Osteocyte (in vitro differentiated cells): ENCODE measurements around the gene FAM3B. TPM values are rescaled to one million over a fixed set of nuclear protein-coding genes. Genes with fewer than 3 reads are reported as not detected.

Experiments used
- DNase-seq: peaks from one replicate; pipeline ENCODE4 v3.0.0; 2021; ENCODE audit warnings: mixed read lengths; ENCODE audit not compliant: unreplicated experiment; ENCODE audit errors: extremely low spot score
- H3K27ac Mint-ChIP-seq: one replicate; pipeline ENCODE4 v1.8.0; 2021; ENCODE audit warnings: mild to moderate bottlenecking, mixed read lengths; ENCODE audit not compliant: unreplicated experiment
- H3K27me3 Mint-ChIP-seq: one replicate; pipeline ENCODE4 v1.8.0; 2021; ENCODE audit warnings: mixed read lengths; ENCODE audit not compliant: unreplicated experiment
- H3K36me3 Mint-ChIP-seq: one replicate; pipeline ENCODE4 v1.8.0; 2021; ENCODE audit warnings: mixed read lengths; ENCODE audit not compliant: unreplicated experiment
- H3K4me1 Mint-ChIP-seq: one replicate; pipeline ENCODE4 v1.8.0; 2021; ENCODE audit warnings: mixed read lengths; ENCODE audit not compliant: unreplicated experiment
- H3K4me3 Mint-ChIP-seq: one replicate; pipeline ENCODE4 v1.8.0; 2021; ENCODE audit warnings: mild to moderate bottlenecking, moderate library complexity, mixed read lengths; ENCODE audit not compliant: unreplicated experiment
- H3K9me3 Mint-ChIP-seq: one replicate; pipeline ENCODE4 v1.8.0; 2021; ENCODE audit warnings: mixed read lengths; ENCODE audit not compliant: unreplicated experiment
- total RNA-seq: library from RNA; stranded (reverse); gene quantifications from 2 replicates; pipeline ENCODE4 v1.2.1, GENCODE V29; 2021
- TF ChIP-seq, protein P1 (sequence below): fragments of 200-600 bp; sonication (generic); IDR thresholded peaks from 2 replicates; pipeline ENCODE4 v1.5.0; 2021; ENCODE audit warnings: antibody characterized with exemption, mild to moderate bottlenecking, moderate library complexity

FAM3B gene
- total RNA-seq, 1 donor from 2014 or later, result not detected

DNA sequence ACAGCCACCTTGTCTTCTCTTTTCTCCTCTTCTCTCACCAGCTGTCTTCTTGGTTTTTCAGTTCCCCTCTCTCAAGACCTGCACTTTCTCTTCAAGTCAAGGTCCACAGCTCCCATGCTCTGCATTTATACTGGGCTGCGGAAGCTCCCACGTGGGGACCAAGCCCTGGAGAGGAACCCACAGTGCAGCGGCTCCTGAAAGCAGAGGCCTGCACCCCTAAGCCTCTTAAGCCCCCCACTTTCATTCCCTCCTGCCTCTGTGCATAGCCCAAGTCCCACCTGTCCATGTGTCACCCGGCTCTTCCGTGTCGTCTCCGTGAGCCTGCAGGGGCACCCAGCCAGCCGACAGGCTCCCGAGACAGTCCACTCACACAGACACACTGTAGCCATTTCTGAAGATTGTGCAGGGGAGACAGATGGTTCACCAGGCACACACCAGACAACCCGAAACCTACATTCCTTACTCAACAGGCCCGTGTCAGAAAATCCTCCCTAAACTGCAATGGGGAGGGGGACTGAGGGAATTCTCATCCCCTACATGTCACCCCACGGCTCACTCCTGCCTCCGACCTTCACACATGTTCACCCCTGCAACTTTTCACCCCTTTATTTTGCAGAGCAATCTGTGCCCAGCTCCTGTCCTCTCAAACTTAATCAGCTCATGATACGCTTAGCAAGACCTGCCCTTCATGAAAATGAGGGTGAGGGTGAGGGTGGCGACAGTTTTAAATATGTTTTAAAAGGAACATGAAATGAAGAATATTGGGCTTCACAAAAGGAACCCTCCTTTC is 51.5 kb downstream of the FAM3B start:
- Mint-ChIP-seq H3K27ac (no peak overlapping the region), H3K36me3 (no peaks in the 10 kb centered on the region), H3K9me3 (no peaks in the 10 kb centered on the region), H3K4me1 (no peaks in the 10 kb centered on the region), H3K27me3 (peaks cover 15% of the 10 kb centered on the region), H3K4me3 (no peak overlapping the region)
- TF ChIP-seq, protein P1, sequence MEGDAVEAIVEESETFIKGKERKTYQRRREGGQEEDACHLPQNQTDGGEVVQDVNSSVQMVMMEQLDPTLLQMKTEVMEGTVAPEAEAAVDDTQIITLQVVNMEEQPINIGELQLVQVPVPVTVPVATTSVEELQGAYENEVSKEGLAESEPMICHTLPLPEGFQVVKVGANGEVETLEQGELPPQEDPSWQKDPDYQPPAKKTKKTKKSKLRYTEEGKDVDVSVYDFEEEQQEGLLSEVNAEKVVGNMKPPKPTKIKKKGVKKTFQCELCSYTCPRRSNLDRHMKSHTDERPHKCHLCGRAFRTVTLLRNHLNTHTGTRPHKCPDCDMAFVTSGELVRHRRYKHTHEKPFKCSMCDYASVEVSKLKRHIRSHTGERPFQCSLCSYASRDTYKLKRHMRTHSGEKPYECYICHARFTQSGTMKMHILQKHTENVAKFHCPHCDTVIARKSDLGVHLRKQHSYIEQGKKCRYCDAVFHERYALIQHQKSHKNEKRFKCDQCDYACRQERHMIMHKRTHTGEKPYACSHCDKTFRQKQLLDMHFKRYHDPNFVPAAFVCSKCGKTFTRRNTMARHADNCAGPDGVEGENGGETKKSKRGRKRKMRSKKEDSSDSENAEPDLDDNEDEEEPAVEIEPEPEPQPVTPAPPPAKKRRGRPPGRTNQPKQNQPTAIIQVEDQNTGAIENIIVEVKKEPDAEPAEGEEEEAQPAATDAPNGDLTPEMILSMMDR, result no peak
- DNase-seq, result peak; percentile 74

DNA sequence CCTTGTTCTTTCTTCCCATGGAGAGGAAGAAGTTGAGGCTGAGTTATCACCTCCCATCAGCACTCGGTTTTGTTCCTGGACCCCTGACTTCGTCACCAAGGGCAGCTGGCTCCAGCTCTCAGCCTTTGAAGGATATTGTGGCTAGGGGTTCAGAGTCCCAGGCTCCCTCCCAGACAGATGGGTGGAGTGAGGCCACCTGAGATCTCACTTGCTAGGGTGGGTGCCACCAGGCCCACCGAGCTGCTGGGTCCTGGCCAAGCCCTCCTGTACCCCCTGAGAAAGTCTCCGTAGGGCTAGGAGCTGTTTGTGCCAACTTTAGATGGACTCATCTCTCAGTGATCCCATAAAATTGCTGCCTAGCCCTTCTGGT is 52.1 kb downstream of the FAM3B start:
- DNase-seq, result no peak
- Mint-ChIP-seq H3K27ac (no peak overlapping the region), H3K9me3 (no peaks in the 10 kb centered on the region), H3K4me1 (no peaks in the 10 kb centered on the region), H3K36me3 (no peaks in the 10 kb centered on the region), H3K27me3 (peaks cover 15% of the 10 kb centered on the region), H3K4me3 (no peak overlapping the region)
- TF ChIP-seq, protein P1, result no peak

DNA sequence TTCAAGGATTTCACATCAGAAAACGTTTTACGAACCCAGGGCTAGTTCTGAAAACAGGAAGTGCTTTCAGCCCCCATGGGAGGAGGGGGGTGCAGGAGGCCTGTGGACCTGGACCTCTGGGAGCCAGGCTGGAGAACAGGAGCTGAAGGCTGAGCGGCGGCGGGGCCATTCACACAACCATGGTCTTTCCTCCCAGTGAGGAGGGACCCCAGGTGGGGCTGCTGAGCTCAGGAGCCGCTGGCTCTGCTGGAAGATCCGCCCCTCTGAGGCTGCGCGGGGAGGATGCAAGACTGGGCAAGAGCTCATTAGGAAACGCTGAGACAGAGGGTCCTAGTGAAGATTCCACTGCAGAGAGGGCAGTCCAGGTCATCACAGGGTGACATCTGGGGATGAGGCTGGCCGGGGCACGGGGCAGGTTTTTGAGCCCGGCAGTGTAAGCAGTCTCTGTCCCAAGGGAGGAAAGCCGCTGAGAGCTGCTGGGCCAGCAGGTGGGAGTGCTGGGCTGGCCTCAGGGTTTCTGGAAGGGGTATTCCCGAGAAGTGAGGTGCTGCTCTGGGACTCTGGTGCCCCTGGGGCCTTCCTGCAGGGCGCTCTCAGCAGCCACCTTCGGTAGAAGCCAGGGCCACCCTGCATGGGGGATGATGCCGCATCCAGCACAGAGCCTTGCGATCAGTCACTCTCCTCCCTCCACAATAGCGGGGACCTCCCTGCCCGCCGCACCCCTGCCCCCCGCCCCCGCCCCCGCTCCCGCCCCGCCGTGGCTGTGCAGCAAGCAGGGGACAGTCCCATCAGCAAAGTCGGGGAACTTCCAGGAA is 52.7 kb downstream of the FAM3B start:
- TF ChIP-seq, protein P1, result no peak
- Mint-ChIP-seq H3K4me3 (no peak overlapping the region), H3K4me1 (no peaks in the 10 kb centered on the region), H3K9me3 (no peaks in the 10 kb centered on the region), H3K36me3 (no peaks in the 10 kb centered on the region), H3K27ac (no peak overlapping the region), H3K27me3 (peaks cover 15% of the 10 kb centered on the region)
- no peak for DNase-seq

DNA sequence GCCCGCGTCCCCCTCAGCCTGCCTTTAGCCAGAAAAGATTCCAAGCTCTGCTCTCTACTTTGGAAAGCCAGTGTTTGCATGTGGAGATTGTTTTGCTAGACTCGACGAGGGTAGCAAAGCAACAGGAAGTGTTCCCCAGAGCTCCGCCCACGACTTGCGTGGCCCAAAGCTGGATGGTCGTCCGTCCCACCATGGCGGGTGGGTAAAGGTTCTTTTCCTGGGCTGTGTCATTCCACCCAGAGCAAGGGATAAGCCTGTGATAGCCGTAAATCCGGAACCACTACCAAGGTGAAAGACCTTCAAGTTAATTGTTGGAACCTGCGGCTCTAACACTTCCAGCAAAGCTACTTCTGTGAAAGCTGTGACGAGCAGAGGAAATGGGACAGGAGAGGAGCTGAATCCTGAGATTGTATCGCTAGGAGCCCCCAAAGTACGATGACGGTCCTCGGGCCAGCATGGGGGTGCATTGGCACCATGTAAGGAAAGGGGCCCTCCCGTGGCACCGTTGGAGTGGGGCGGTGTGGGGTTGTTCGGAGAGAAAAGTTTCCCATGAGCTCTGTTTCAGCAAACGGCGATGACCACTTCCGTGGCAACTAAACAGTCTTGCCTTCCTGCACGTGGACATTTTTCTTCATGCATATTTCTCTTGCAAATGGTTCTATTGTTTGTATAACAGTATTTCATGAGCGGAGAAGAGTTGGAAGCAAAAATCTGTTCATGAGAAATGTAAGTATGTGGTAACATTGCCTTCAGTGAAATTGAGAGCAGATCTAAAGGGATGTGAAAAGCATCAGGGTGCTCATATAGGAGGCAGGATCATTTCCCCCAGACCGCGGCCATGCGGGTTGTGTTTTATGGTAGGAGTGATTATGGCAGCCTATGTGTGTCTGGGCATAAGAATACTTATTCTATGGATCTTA is 53.6 kb downstream of the FAM3B start:
- TF ChIP-seq, protein P1, result no peak
- Mint-ChIP-seq H3K4me3 (no peak overlapping the region), H3K36me3 (no peaks in the 10 kb centered on the region), H3K4me1 (no peaks in the 10 kb centered on the region), H3K9me3 (no peaks in the 10 kb centered on the region), H3K27me3 (peaks cover 15% of the 10 kb centered on the region), H3K27ac (no peak overlapping the region)
- DNase-seq, result no peak
